ENCODE results near the gene PLAC8. TPM values are rescaled to one million over a fixed set of nuclear protein-coding genes. Genes with fewer than 3 reads are reported as not detected.
"Not testable (repeated sequence)": the region's sequence is repeated elsewhere in the genome, so short reads cannot be mapped to it uniquely, and the experiment has no call there.

PLAC8 gene
- total RNA-seq, 1 donor from 2014 or later = 1.2 TPM

DNA sequence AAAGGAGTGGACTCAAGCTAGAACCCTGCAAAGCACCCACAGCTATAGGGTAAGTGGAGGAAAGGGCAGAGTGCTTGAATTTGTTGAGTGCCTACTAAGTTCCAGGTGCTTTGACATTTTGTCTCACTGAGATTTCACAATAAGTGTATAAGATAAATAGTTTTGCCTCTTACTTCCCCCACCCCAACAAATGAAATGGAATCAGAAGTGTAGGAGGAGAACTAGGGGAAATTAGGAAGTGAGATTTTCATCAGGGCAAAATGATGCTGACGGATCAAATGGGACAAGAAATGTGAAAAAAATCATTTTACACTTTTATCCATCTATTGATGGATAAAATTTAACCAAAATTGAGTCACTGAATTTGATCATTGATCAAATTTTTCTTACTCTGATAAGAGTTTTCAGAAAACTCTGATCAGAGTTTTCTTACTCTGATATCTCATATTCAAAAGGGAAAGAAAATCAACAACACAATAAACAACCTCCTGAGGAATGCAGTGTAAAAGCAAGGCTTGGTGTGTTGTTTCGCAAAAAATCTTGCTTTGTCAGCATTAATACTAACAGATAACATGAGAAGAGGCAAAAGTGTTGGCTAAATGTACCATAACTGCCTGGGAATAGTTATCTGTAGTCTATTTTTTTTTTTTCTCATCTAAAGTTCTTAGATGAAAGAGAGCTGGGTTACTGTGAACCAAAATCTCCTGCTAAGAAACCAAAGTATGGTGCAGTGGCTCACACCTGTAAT, 24.9 kb downstream of the PLAC8 start:
- no peak overlapping the region for H3K4me3 Mint-ChIP-seq
- no peaks in the 10 kb centered on the region for H3K36me3 Mint-ChIP-seq
- peaks cover 4% of the 10 kb centered on the region for H3K4me1 Mint-ChIP-seq

DNA sequence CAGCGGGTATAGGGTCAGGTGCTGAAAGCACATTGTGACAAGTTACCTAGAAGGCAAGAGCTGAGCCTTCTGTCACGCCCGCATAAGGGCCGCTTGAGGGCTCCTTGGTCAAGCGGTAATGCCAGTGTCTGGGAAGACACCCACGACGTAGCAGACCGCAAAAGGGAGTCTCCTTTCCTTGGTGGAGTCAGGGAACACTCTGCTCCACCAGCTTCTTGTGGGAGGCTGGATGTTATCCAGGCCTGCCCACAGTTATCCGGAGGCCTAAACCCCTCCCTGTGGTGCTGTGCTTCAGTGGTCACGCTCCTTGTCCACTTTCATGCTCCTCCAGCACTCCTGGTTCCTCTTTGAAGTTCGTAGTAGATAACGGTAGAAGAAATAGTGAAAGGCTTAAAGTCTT, 29.6 kb downstream of the PLAC8 start:
- not testable (repeated sequence) for H3K27ac Mint-ChIP-seq

More for the DNA sequence above, 24.9 kb downstream of the PLAC8 start:
- no peaks in the 10 kb centered on the region for H3K9me3 Mint-ChIP-seq
- no peak for DNase-seq (ENCODE audit: low spot score in 2 of 2, unreplicated experiment in 2 of 2)
- H3K27me3 Mint-ChIP-seq (ENCODE audit: low read depth) = no peaks in the 10 kb centered on the region
- no peak overlapping the region for H3K27ac Mint-ChIP-seq
- TF ChIP-seq, protein P1, sequence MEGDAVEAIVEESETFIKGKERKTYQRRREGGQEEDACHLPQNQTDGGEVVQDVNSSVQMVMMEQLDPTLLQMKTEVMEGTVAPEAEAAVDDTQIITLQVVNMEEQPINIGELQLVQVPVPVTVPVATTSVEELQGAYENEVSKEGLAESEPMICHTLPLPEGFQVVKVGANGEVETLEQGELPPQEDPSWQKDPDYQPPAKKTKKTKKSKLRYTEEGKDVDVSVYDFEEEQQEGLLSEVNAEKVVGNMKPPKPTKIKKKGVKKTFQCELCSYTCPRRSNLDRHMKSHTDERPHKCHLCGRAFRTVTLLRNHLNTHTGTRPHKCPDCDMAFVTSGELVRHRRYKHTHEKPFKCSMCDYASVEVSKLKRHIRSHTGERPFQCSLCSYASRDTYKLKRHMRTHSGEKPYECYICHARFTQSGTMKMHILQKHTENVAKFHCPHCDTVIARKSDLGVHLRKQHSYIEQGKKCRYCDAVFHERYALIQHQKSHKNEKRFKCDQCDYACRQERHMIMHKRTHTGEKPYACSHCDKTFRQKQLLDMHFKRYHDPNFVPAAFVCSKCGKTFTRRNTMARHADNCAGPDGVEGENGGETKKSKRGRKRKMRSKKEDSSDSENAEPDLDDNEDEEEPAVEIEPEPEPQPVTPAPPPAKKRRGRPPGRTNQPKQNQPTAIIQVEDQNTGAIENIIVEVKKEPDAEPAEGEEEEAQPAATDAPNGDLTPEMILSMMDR (IDR thresholded peaks at IDR 0.05; ENCODE audit: unreplicated experiment) = no peak

DNA sequence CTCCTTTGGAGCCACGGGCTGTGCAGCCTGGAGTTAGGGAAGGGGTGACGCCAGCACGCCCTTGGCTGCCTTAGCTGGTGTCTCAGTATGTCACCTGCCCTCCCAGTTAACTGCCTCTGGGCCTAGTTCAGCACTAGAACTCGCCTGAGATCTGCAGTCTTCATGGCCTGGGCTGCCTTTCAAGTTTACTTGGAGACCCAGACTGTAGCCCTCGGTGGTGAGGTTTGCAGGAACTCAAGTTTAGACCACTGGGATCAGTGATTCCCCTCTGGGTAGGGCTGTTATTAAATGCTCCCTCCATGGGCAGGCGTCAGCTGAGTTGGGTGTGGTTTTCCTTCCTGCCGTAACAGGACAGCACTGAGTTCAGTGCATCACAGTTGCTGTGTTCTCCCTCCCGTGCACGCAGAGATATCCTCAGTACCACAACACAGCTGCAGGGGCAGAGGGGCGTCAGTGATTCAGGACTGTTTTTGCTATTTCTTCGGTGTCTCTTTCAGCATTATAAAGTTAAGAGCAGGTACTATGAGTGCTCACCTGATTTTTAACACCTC, 30.5 kb downstream of the PLAC8 start:
- no peaks in the 10 kb centered on the region for H3K36me3 Mint-ChIP-seq
- H3K4me3 Mint-ChIP-seq = no peak overlapping the region
- no peak overlapping the region for H3K27ac Mint-ChIP-seq
- TF ChIP-seq, protein P1 (IDR thresholded peaks at IDR 0.05; ENCODE audit: unreplicated experiment) = no peak
- H3K4me1 Mint-ChIP-seq = no peaks in the 10 kb centered on the region
- no peak for DNase-seq (ENCODE audit: low spot score in 2 of 2, unreplicated experiment in 2 of 2)
- H3K27me3 Mint-ChIP-seq (ENCODE audit: low read depth) = no peaks in the 10 kb centered on the region
- peaks cover 5% of the 10 kb centered on the region for H3K9me3 Mint-ChIP-seq

More for the DNA sequence above, 29.6 kb downstream of the PLAC8 start:
- not testable (repeated sequence) for H3K9me3 Mint-ChIP-seq; H3K27me3 Mint-ChIP-seq (ENCODE audit: low read depth); H3K36me3 Mint-ChIP-seq; H3K4me3 Mint-ChIP-seq; H3K4me1 Mint-ChIP-seq; DNase-seq (ENCODE audit: low spot score in 2 of 2, unreplicated experiment in 2 of 2)

DNA sequence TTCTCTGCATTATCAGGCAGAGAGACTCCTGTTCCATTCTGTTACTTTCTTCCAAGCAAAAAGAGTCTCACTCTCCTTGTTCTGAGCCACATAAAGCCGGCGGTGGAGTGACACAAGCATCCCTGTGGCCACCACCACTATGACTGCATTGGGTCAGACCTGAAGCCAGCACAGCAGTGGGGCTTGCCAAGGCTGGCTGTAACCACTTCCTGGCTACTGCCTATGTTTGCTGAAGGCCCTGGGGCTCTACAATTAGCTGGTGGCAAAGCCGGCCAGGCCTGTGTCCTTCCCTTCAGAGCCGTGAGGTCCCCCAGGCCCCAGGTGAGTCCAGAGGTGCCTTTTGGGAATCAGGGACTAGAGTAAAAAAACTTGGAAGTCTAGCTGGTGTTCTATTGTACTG, 31.8 kb downstream of the PLAC8 start:
- Mint-ChIP-seq H3K4me3 (no peak overlapping the region), H3K4me1 (no peaks in the 10 kb centered on the region), H3K36me3 (peaks cover 4% of the 10 kb centered on the region), H3K27me3 (ENCODE audit: low read depth) (no peaks in the 10 kb centered on the region), H3K9me3 (peaks cover 5% of the 10 kb centered on the region), H3K27ac (no peak overlapping the region)
- DNase-seq (ENCODE audit: low spot score in 2 of 2, unreplicated experiment in 2 of 2) = no peak
- TF ChIP-seq, protein P1 (IDR thresholded peaks at IDR 0.05; ENCODE audit: unreplicated experiment) = no peak

DNA sequence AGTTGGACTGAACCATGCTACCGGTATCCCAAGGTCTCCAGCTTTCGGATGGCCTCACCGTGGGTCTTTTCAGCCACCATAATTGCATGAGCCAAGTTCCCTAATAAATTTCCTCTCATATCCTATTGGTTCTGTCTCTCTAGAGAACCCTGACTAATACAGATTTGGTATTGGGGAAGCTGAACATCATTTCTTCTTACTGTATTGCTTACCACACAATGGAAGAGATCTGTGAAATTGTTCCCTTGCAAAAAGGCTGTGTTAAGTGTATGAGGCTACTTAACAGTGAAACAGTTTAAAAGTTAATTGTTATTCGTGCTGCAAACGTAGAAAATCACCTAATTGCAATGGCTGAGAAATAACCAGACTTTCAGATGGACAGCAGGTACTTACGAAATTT, 34.0 kb downstream of the PLAC8 start:
- peaks cover 5% of the 10 kb centered on the region for H3K9me3 Mint-ChIP-seq
- TF ChIP-seq, protein P1 (IDR thresholded peaks at IDR 0.05; ENCODE audit: unreplicated experiment) = no peak
- no peak overlapping the region for H3K4me3 Mint-ChIP-seq
- peaks cover 16% of the 10 kb centered on the region for H3K36me3 Mint-ChIP-seq
- H3K27ac Mint-ChIP-seq = no peak overlapping the region
- H3K27me3 Mint-ChIP-seq (ENCODE audit: low read depth) = no peaks in the 10 kb centered on the region
- peaks cover 5% of the 10 kb centered on the region for H3K4me1 Mint-ChIP-seq
- no peak for DNase-seq (ENCODE audit: low spot score in 2 of 2, unreplicated experiment in 2 of 2)

DNA sequence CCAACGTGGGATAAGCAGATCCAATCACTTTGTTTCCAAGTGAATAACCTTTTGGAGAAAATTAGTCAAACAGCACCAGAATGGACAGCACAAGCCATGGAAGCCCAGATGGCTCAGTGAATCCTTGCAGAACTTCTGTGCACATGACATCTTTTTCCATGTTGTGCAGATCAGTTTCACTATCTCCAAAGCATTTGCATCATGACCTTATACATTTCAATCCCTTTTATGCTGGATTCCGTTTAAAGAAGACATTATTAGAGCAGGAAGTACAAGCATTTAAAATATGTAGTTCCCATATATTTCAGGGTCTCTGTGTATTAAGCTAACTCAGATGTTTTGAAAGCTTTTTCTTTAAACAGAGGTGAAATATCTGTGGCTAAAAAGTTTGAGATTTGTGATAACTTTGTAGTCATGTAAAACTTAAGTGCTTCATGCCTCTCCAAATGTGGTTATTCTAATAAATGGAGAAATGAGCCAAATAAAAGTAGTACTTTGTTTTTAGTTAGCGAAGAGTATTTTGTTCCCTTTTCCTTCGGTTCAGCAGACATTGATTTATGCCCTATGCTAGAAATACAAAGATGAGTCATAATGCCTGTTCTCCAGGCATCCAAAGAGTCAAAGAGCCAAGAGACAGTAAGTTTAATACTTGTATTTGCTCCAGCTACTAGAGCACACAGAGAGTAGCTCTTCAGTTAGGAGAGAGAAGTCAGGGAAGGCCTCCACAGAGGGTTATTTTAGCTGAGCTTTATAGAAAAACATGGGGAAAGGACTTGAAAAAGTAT, 39.0 kb downstream of the PLAC8 start:
- no peak overlapping the region for H3K4me3 Mint-ChIP-seq
- H3K27ac Mint-ChIP-seq = peak overlapping the region; percentile 80
- H3K4me1 Mint-ChIP-seq = peaks cover 10% of the 10 kb centered on the region
- peaks cover 26% of the 10 kb centered on the region for H3K36me3 Mint-ChIP-seq
- TF ChIP-seq, protein P1 (IDR thresholded peaks at IDR 0.05; ENCODE audit: unreplicated experiment) = no peak
- DNase-seq (ENCODE audit: low spot score in 2 of 2, unreplicated experiment in 2 of 2) = no peak
- no peaks in the 10 kb centered on the region for H3K9me3 Mint-ChIP-seq
- H3K27me3 Mint-ChIP-seq (ENCODE audit: low read depth) = no peaks in the 10 kb centered on the region

DNA sequence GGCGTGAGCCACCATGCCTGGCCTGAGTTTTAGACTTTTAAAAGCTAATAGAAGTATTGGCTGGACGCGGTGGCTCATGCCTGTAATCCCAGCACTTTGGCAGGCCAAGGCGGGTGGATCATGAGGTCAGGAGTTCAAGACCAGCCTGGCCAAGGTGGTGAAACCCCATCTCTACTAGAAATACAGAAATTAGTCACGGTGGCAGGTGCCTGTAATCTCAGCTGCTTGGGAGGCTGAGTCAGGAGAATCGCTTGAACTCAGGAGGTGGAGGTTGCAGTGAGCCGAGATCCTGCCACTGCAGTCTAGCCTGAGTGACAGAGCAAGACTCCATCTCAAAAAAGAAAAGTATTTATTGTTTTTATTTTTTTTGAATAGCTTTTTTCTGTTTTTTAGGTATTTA, 39.7 kb downstream of the PLAC8 start:
- Mint-ChIP-seq H3K4me1 (peaks cover 10% of the 10 kb centered on the region), H3K36me3 (peaks cover 32% of the 10 kb centered on the region)
- not testable (repeated sequence) for H3K27ac Mint-ChIP-seq; DNase-seq (ENCODE audit: low spot score in 2 of 2, unreplicated experiment in 2 of 2); H3K27me3 Mint-ChIP-seq (ENCODE audit: low read depth); H3K9me3 Mint-ChIP-seq; H3K4me3 Mint-ChIP-seq

Data from mesothelial cell of epicardium (in vitro differentiated cells).